SK-N-SH (cell line): ENCODE measurements around the gene SRGAP1. TPM values are rescaled to one million over a fixed set of nuclear protein-coding genes. Genes with fewer than 3 reads are reported as not detected.

Experiments used
- CTCF ChIA-PET: fragments of 300-600, 350-600 bp; formaldehyde crosslinking; extraction: SDS; loops from one replicate; lab custom pipeline; 2021; lab: Yijun Ruan, JAX
- POLR2A ChIA-PET: fragments of 350-600 bp; sonication (Branson Sonifier 250); formaldehyde crosslinking; extraction: SDS; loops from one replicate; lab custom pipeline; 2020; ENCODE audit warnings: antibody characterized with exemption, inconsistent platforms; lab: Yijun Ruan, JAX
- DNase-seq: peaks from one replicate; pipeline ENCODE4 v3.0.0; 2012
- H2AFZ ChIP-seq: fragments of 200-600 bp; sonication (generic); 2 replicates; pipeline ENCODE4 v1.8.1; 2016; ENCODE audit warnings: antibody characterized with exemption, mild to moderate bottlenecking, low read depth
- H3F3A ChIP-seq: fragments of 200-600 bp; sonication (generic); replicated peaks from 2 replicates; pipeline ENCODE3; 2016; ENCODE audit warnings: antibody characterized with exemption, mild to moderate bottlenecking; ENCODE audit not compliant: insufficient read depth
- H3K27ac ChIP-seq, 2 experiments: fragments of 200-500 bp in 1 of 2; fragments of 200-600 bp in 1 of 2; sonication (Bioruptor generic) in 1 of 2; sonication (generic), shearing (Covaris generic) in 1 of 2; 2 replicates each; pipeline versions ENCODE4 v1.5.1 to v1.6.1; 2014 to 2016; ENCODE audit warnings: low read depth in 2 of 2, inconsistent platforms in 1 of 2, low read length in 1 of 2, mild to moderate bottlenecking in 1 of 2, mixed read lengths in 1 of 2
- H3K27me3 ChIP-seq: fragments of 200-600 bp; sonication (generic), shearing (Covaris generic); 2 replicates; pipeline ENCODE4 v1.6.1; 2016; ENCODE audit warnings: mixed run types; ENCODE audit not compliant: insufficient read depth
- H3K36me3 ChIP-seq, 2 experiments: fragments of 200-500 bp in 1 of 2; fragments of 200-600 bp in 1 of 2; sonication (Bioruptor generic) in 1 of 2; sonication (generic) in 1 of 2; replicated peaks in 1 of 2; 2 replicates each; pipeline versions ENCODE3 to v1.5.1; 2014 to 2016; ENCODE audit warnings: low read length in 1 of 2, mild to moderate bottlenecking in 1 of 2; ENCODE audit not compliant: insufficient read depth in 2 of 2, control insufficient read depth in 1 of 2
- H3K4me1 ChIP-seq, 2 experiments: fragments of 200-500 bp in 1 of 2; fragments of 200-600 bp in 1 of 2; sonication (Bioruptor generic) in 1 of 2; sonication (generic), shearing (Covaris generic) in 1 of 2; 2 replicates each; pipeline versions ENCODE4 v1.5.1 to v1.6.1; 2014 to 2016; ENCODE audit warnings: low read depth in 1 of 2, low read length in 1 of 2, mixed run types in 1 of 2; ENCODE audit not compliant: insufficient read depth in 2 of 2, control insufficient read depth in 1 of 2
- H3K4me2 ChIP-seq: fragments of 200-600 bp; sonication (generic), shearing (Covaris generic); 2 replicates; pipeline ENCODE4 v1.6.1; 2017; ENCODE audit warnings: mixed run types
- H3K4me3 ChIP-seq, 2 experiments: fragments of 200-500 bp in 1 of 2; fragments of 200-600 bp in 1 of 2; sonication (Bioruptor generic) in 1 of 2; sonication (generic), shearing (Covaris generic) in 1 of 2; 2 replicates each; pipeline versions ENCODE4 v1.5.1 to v1.8.1; 2014 to 2016; ENCODE audit warnings: low read depth in 2 of 2, inconsistent platforms in 1 of 2, low read length in 1 of 2, mild to moderate bottlenecking in 1 of 2, mixed read lengths in 1 of 2, moderate library complexity in 1 of 2
- H3K79me2 ChIP-seq: fragments of 200-600 bp; sonication (generic); 2 replicates; pipeline ENCODE4 v1.8.1; 2017; ENCODE audit warnings: mild to moderate bottlenecking; ENCODE audit not compliant: insufficient read depth
- H3K9ac ChIP-seq: fragments of 200-600 bp; sonication (generic); 2 replicates; pipeline ENCODE4 v1.6.1; 2017; ENCODE audit warnings: mixed run types
- H3K9me2 ChIP-seq: fragments of 200-600 bp; sonication (generic); 2 replicates; pipeline ENCODE4 v1.6.1; 2017; ENCODE audit warnings: mixed run types
- H3K9me3 ChIP-seq: fragments of 200-600 bp; sonication (generic); 2 replicates; pipeline ENCODE4 v1.6.1; 2017; ENCODE audit warnings: mixed run types, mild to moderate bottlenecking, moderate library complexity
- H4K20me1 ChIP-seq: fragments of 200-600 bp; sonication (generic); 2 replicates; pipeline ENCODE4 v1.6.1; 2017; ENCODE audit warnings: mild to moderate bottlenecking, mixed run types; ENCODE audit not compliant: insufficient read depth
- EP300 ChIP-seq, 2 experiments: IDR thresholded peaks; 2 replicates each; pipeline versions ENCODE4 v1.4.0 to v1.6.1; 2012; ENCODE audit warnings: borderline replicate concordance in 1 of 2, low read depth in 1 of 2, low read length in 1 of 2
- EZH2phosphoT487 ChIP-seq: fragments of 200-600 bp; sonication (generic); IDR thresholded peaks from 2 replicates; pipeline ENCODE4 v1.6.1; 2017; ENCODE audit warnings: low read depth, mixed run types, mild to moderate bottlenecking, antibody characterized with exemption, moderate library complexity, borderline replicate concordance
- GATA2 ChIP-seq: sonication (generic); formaldehyde crosslinking; IDR thresholded peaks from 2 replicates; pipeline ENCODE4 v1.5.0; 2020; ENCODE audit warnings: mild to moderate bottlenecking, missing genetic modification reagents
- JUND ChIP-seq: IDR thresholded peaks from 2 replicates; pipeline ENCODE4 v1.4.0; 2012
- MXI1 ChIP-seq: IDR thresholded peaks from 2 replicates; pipeline ENCODE4 v1.6.1; 2012; ENCODE audit warnings: mild to moderate bottlenecking, low read depth, low read length, improper control_type of control experiment
- NFIC ChIP-seq: IDR thresholded peaks from 2 replicates; pipeline ENCODE4 v1.4.0; 2012; ENCODE audit warnings: borderline replicate concordance
- RAD21 ChIP-seq: IDR thresholded peaks from 2 replicates; pipeline ENCODE4 v1.6.1; 2012; ENCODE audit warnings: mild to moderate bottlenecking, low read length
- RFX5 ChIP-seq: IDR thresholded peaks from 2 replicates; pipeline ENCODE4 v1.6.1; 2012; ENCODE audit warnings: mild to moderate bottlenecking, improper control_type of control experiment, low read length
- RXRA ChIP-seq: IDR thresholded peaks from 2 replicates; pipeline ENCODE4 v1.4.0; 2012; ENCODE audit warnings: low read depth, mild to moderate bottlenecking, borderline replicate concordance
- SMC3 ChIP-seq: IDR thresholded peaks from 2 replicates; pipeline ENCODE4 v1.6.1; 2012; ENCODE audit warnings: low read depth, low read length, improper control_type of control experiment
- YY1 ChIP-seq: IDR thresholded peaks from 2 replicates; pipeline ENCODE4 v1.4.0; 2012; ENCODE audit warnings: low read depth, mild to moderate bottlenecking
- WGBS: methylation state at CpG from one replicate; pipeline ENCODE4 v1.1.6; 2017; ENCODE audit warnings: low lambda C conversion rate; 5-methylcytosine and 5-hydroxymethylcytosine counted together
- polyA plus RNA-seq, 3 experiments: library from polyadenylated mRNA; depleted of rRNA; stranded (reverse); fragments of >200 nt; gene quantifications; 2 replicates each; pipeline ENCODE4 v1.2.3, GENCODE V29; 2012
- TF ChIP-seq, protein P1 (sequence below): IDR thresholded peaks from 2 replicates; pipeline ENCODE4 v1.6.1; 2012; ENCODE audit warnings: mild to moderate bottlenecking, low read depth, low read length, moderate library complexity
- TF ChIP-seq, protein P2 (sequence below): fragments of 200-600 bp; sonication (generic); IDR thresholded peaks from 2 replicates; pipeline ENCODE4 v1.6.1; 2017; ENCODE audit warnings: antibody characterized with exemption, mild to moderate bottlenecking, moderate library complexity
- TF ChIP-seq, protein P3 (sequence below): fragments of 150-350 bp; IDR thresholded peaks from 2 replicates; pipeline ENCODE4 v1.6.1; 2017; ENCODE audit warnings: antibody characterized with exemption, low read length, low read depth, borderline replicate concordance
- TF ChIP-seq, protein P4 (sequence below): IDR thresholded peaks from 2 replicates; pipeline ENCODE4 v1.4.0; 2012; ENCODE audit warnings: low read depth

SRGAP1 gene
- polyA plus RNA-seq, 1 of the 3 experiments (the other 2 are of a cell fraction): 2.6 TPM

DNA sequence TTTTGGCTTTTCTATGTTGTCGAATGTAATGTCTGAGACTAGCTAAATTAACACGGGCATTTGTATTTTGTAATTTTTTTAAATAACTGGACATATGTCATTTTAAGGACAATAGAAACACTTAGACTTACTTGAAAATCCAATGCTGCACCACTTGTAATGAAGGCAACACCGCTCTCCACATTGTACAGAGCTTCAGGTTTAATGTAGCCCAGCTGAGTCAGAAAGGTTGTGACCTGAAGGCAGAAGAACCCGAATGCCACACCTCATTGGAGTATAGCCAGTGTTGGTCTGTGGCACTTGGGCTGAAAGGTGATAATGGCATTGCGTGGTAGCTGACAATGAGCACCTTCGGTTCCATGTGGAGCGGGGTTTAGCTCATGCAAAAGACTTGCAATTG lies 298.3 kb downstream of the SRGAP1 start:
- H4K20me1 ChIP-seq: no peaks in the 10 kb centered on the region
- no peak overlapping the region for H3K4me2 ChIP-seq
- DNase-seq: no peak
- no peaks in the 10 kb centered on the region for H3K79me2 ChIP-seq
- H3K9me3 ChIP-seq: no peaks in the 10 kb centered on the region
- no peak overlapping the region for H3K4me3 ChIP-seq
- TF ChIP-seq JUND (no peak), RXRA (no peak), RFX5 (no peak), GATA2 (CRISPR knock-in tag) (no peak), SMC3 (no peak), MXI1 (no peak), EZH2phosphoT487 (no peak), YY1 (no peak), EP300 (IDR thresholded peaks at IDR 0.05; ENCODE audit: borderline replicate concordance in 1 of 2, low read depth in 1 of 2, low read length in 1 of 2) (no peak), RAD21 (no peak), NFIC (no peak)
- TF ChIP-seq, protein P1, sequence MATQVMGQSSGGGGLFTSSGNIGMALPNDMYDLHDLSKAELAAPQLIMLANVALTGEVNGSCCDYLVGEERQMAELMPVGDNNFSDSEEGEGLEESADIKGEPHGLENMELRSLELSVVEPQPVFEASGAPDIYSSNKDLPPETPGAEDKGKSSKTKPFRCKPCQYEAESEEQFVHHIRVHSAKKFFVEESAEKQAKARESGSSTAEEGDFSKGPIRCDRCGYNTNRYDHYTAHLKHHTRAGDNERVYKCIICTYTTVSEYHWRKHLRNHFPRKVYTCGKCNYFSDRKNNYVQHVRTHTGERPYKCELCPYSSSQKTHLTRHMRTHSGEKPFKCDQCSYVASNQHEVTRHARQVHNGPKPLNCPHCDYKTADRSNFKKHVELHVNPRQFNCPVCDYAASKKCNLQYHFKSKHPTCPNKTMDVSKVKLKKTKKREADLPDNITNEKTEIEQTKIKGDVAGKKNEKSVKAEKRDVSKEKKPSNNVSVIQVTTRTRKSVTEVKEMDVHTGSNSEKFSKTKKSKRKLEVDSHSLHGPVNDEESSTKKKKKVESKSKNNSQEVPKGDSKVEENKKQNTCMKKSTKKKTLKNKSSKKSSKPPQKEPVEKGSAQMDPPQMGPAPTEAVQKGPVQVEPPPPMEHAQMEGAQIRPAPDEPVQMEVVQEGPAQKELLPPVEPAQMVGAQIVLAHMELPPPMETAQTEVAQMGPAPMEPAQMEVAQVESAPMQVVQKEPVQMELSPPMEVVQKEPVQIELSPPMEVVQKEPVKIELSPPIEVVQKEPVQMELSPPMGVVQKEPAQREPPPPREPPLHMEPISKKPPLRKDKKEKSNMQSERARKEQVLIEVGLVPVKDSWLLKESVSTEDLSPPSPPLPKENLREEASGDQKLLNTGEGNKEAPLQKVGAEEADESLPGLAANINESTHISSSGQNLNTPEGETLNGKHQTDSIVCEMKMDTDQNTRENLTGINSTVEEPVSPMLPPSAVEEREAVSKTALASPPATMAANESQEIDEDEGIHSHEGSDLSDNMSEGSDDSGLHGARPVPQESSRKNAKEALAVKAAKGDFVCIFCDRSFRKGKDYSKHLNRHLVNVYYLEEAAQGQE: no peak
- TF ChIP-seq, protein P2, sequence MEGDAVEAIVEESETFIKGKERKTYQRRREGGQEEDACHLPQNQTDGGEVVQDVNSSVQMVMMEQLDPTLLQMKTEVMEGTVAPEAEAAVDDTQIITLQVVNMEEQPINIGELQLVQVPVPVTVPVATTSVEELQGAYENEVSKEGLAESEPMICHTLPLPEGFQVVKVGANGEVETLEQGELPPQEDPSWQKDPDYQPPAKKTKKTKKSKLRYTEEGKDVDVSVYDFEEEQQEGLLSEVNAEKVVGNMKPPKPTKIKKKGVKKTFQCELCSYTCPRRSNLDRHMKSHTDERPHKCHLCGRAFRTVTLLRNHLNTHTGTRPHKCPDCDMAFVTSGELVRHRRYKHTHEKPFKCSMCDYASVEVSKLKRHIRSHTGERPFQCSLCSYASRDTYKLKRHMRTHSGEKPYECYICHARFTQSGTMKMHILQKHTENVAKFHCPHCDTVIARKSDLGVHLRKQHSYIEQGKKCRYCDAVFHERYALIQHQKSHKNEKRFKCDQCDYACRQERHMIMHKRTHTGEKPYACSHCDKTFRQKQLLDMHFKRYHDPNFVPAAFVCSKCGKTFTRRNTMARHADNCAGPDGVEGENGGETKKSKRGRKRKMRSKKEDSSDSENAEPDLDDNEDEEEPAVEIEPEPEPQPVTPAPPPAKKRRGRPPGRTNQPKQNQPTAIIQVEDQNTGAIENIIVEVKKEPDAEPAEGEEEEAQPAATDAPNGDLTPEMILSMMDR: no peak
- TF ChIP-seq, protein P3, sequence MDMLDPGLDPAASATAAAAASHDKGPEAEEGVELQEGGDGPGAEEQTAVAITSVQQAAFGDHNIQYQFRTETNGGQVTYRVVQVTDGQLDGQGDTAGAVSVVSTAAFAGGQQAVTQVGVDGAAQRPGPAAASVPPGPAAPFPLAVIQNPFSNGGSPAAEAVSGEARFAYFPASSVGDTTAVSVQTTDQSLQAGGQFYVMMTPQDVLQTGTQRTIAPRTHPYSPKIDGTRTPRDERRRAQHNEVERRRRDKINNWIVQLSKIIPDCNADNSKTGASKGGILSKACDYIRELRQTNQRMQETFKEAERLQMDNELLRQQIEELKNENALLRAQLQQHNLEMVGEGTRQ: no peak
- TF ChIP-seq, protein P4, sequence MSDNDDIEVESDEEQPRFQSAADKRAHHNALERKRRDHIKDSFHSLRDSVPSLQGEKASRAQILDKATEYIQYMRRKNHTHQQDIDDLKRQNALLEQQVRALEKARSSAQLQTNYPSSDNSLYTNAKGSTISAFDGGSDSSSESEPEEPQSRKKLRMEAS: no peak
- ChIA-PET POLR2A (no interaction called here), CTCF (interaction anchor here (1.4 kb wide), 1 partner anchor 32 kb away, joined by 3 read pairs; no protein-coding TSS in a partner anchor)
- H3K36me3 ChIP-seq: peaks cover 11 to 17% of the 10 kb centered on the region in 2 experiments
- H2AFZ ChIP-seq: no peak overlapping the region
- no peak overlapping the region for H3K9ac ChIP-seq
- H3K27me3 ChIP-seq: no peaks in the 10 kb centered on the region
- H3F3A ChIP-seq: no peaks in the 10 kb centered on the region
- H3K9me2 ChIP-seq: no peaks in the 10 kb centered on the region
- WGBS: 98% methylated on average over 7 of the region's 7 CpGs
- no peaks in the 10 kb centered on the region for H3K4me1 ChIP-seq
- no peak overlapping the region for H3K27ac ChIP-seq
